HEK293 (cell line): ENCODE data around the gene PLEKHH2.

Experiments
- TCF7L2 ChIP-seq: IDR thresholded peaks from 2 replicates; pipeline ENCODE4 v1.6.1; 2011; ENCODE audit warnings: low read depth, mild to moderate bottlenecking, inconsistent platforms, low read length, moderate library complexity, borderline replicate concordance
- ZNF843 ChIP-seq: fragments of 450-650 bp; formaldehyde crosslinking; IDR thresholded peaks from 2 replicates; pipeline ENCODE4 v1.5.1; 2016; ENCODE audit warnings: missing biosample characterization, missing genetic modification characterization

DNA sequence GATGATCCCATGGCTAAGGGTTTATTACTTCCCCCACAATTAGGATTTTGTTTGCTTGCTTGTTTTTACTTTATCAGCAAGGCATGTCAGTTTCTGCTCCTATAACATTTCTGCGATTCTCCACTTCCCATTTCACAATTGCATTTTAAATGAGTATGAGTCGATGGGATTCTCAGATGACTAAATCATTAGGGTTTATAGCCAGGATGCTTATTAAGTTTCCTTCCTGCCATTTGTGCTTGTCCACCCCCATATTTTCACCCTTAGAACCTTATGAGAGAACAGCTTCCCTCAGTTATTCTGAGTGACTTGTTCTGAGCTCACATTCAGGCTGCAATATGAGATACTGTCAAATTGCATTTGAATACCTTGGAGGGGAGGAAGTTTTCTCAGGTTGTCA lies 77.1 kb downstream of the PLEKHH2 start:
- no peak for TF ChIP-seq TCF7L2
- no peak for TF ChIP-seq ZNF843
